ENCODE results near the gene SNPH. TPM values are rescaled to one million over a fixed set of nuclear protein-coding genes. Genes with fewer than 3 reads are reported as not detected.

The SNPH gene
- total and polyA plus RNA-seq, 4 donors: 1.2 to 3.3 (median 2.1) TPM

GRCh38 chr20:1264727-1265126, 1.4 kb upstream of the SNPH start:
- Histone ChIP-seq H3K4me1 (ENCODE audit: control insufficient read depth in 5 of 5, insufficient read depth in 5 of 5, low read length in 5 of 5) (peaks cover 0 to 16% (median 0%) of the 10 kb centered on the region in 5 donors), H3K27ac (ENCODE audit: low read depth in 1 of 2, low read length in 1 of 2) (no peak overlapping the region), H3K9me3 (ENCODE audit: control insufficient read depth in 4 of 4, insufficient read depth in 3 of 4, low read length in 3 of 4) (peaks cover 0 to 2% (median 0%) of the 10 kb centered on the region in 4 donors), H3K4me3 (no peak overlapping the region), H3K27me3 (ENCODE audit: control insufficient read depth in 3 of 3, insufficient read depth in 3 of 3, low read length in 2 of 3) (peaks cover 0 to 5% (median 0%) of the 10 kb centered on the region in 3 donors), H3K9ac (ENCODE audit: insufficient read depth in 1 of 2, low read length in 2 of 2) (no peak overlapping the region), H3K36me3 (ENCODE audit: control insufficient read depth in 4 of 4, insufficient read depth in 4 of 4, low read length in 4 of 4) (peaks cover 0 to 1% (median 0%) of the 10 kb centered on the region in 4 donors)
- no peak for DNase-seq
- TF ChIP-seq CTCF (IDR thresholded peaks at IDR 0.05; ENCODE audit: control extremely low read depth, extremely low read depth): no peak
- WGBS, 2 donors: 76 to 85% methylated on average over 2 of the region's 2 CpGs
- no peak for ATAC-seq (ENCODE audit: insufficient read depth, low FRiP score)

- Histone ChIP-seq H3K36me3 (ENCODE audit: control insufficient read depth in 4 of 4, insufficient read depth in 4 of 4, low read length in 4 of 4) (peaks cover 0 to 1% (median 0%) of the 10 kb centered on the region in 4 donors), H3K4me3 (no peak overlapping the region), H3K9ac (ENCODE audit: insufficient read depth in 1 of 2, low read length in 2 of 2) (no peak overlapping the region), H3K27ac (ENCODE audit: low read depth in 1 of 2, low read length in 1 of 2) (no peak overlapping the region), H3K9me3 (ENCODE audit: control insufficient read depth in 4 of 4, insufficient read depth in 3 of 4, low read length in 3 of 4) (peaks cover 0 to 2% (median 0%) of the 10 kb centered on the region in 4 donors), H3K27me3 (ENCODE audit: control insufficient read depth in 3 of 3, insufficient read depth in 3 of 3, low read length in 2 of 3) (peaks cover 0 to 5% (median 0%) of the 10 kb centered on the region in 3 donors), H3K4me1 (ENCODE audit: control insufficient read depth in 5 of 5, insufficient read depth in 5 of 5, low read length in 5 of 5) (peaks cover 0 to 16% (median 0%) of the 10 kb centered on the region in 5 donors)
- no peak for DNase-seq
- no peak for ATAC-seq (ENCODE audit: insufficient read depth, low FRiP score)
- no peak for TF ChIP-seq CTCF (IDR thresholded peaks at IDR 0.05; ENCODE audit: control extremely low read depth, extremely low read depth)
- 96 to 97% methylated on average over 4 of the region's 4 CpGs for WGBS, 2 donors
Observed at GRCh38 chr20:1265226-1265915, 723 bp upstream of the SNPH start.

- Histone ChIP-seq H3K9ac (ENCODE audit: insufficient read depth in 1 of 2, low read length in 2 of 2) (peak overlapping the region in 1 of 2 donors; percentile 76), H3K9me3 (ENCODE audit: control insufficient read depth in 4 of 4, insufficient read depth in 3 of 4, low read length in 3 of 4) (peaks cover 0 to 2% (median 0%) of the 10 kb centered on the region in 4 donors), H3K36me3 (ENCODE audit: control insufficient read depth in 4 of 4, insufficient read depth in 4 of 4, low read length in 4 of 4) (peaks cover 0 to 1% (median 0%) of the 10 kb centered on the region in 4 donors), H3K4me3 (peak overlapping the region; percentile 33), H3K27ac (ENCODE audit: low read depth in 1 of 2, low read length in 1 of 2) (peak overlapping the region in 1 of 2 donors; percentile 84), H3K4me1 (ENCODE audit: control insufficient read depth in 5 of 5, insufficient read depth in 5 of 5, low read length in 5 of 5) (peaks cover 0 to 16% (median 0%) of the 10 kb centered on the region in 5 donors), H3K27me3 (ENCODE audit: control insufficient read depth in 3 of 3, insufficient read depth in 3 of 3, low read length in 2 of 3) (peaks cover 0 to 4% (median 0%) of the 10 kb centered on the region in 3 donors)
- DNase-seq (no peak), ATAC-seq (ENCODE audit: insufficient read depth, low FRiP score) (no peak)
- WGBS, 2 donors: 8 to 11% methylated on average over 10 of the region's 10 CpGs
- no peak for TF ChIP-seq CTCF (IDR thresholded peaks at IDR 0.05; ENCODE audit: control extremely low read depth, extremely low read depth)
Observed at GRCh38 chr20:1265916-1266166, 253 bp upstream of the SNPH start.
